ENCODE measurements around the gene PHF23.

The PHF23 gene

DNA sequence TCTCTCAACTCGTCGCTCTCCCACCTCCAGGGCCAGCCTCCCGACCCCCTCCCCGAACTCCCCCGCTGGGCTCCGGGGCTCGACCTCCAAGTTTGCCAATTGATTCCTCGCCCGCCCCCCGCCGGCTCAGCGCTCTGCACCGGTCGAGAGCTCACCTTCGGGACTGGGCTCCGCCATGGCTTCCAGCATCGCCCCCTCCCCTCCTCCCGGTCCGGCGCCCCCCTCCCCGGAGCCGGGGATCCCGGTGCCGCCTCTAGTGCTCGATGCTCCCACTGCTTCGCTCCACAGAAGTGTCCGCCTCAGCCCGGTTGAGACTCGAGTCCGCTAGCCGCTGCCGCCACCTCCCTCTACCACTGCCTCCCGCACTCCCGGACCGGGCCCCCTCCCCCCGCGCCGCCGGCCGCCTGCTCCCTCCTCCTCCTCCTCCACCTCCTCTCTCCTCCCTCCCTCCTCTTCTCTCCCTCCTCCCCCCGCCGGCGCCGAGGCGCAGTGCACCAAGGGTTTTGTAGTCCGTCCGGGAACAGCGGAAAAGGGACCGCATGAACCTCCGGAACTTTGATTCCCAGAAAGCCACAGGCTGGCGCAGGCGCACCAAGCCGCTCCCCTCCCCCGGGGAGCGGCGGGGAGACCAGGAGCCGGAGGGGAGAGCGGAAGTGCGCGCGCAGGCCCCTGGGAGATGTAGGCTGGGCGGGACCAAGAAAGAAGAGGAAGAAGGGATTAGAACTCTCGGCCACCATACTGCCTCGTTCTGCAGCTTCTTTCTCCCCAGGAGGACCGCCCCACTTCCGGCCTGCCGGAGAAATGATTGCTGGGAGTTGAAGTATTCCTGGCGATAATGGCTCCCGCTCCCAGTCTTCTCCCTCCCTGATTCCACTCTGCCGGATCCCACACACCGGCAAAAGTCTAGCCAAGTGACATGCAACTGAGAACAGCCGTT is at the start of gene PHF23:
TSS of gene PHF23 (minus strand) at position 367 of the 937 bp plus-strand sequence. CDS start at position 189, 178 bp downstream.
- H3K9me3 ChIP-seq (ENCODE audit: low read length): no peaks in the 10 kb centered on the region

DNA sequence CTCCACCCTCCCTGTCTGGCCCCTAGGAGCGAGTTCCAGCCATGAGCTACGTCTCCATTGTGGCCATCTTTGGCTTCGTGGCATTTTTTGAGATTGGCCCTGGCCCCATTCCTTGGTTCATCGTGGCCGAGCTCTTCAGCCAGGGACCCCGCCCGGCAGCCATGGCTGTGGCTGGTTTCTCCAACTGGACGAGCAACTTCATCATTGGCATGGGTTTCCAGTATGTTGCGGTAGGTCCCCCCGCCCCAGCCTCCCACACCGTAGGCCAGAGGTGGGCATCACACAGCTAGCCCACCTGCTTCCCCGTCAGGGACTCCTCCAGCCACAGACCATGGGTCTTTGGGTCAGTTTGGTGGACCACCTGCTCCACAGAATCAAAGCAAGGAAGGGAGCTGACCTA is 46.4 kb upstream of the PHF23 start:
- Histone ChIP-seq H3K4me3 (ENCODE audit: low read length) (no peak overlapping the region), H3K4me1 (ENCODE audit: insufficient read depth, low read length) (peaks cover 11% of the 10 kb centered on the region), H3K27me3 (ENCODE audit: insufficient read depth, low read length) (no peaks in the 10 kb centered on the region), H3K9me3 (ENCODE audit: low read length) (no peaks in the 10 kb centered on the region), H2AFZ (ENCODE audit: low read depth, low read length) (no peak overlapping the region), H3K36me3 (ENCODE audit: insufficient read depth, low read length) (no peaks in the 10 kb centered on the region)

More for the DNA sequence above, at the start of gene PHF23:
- Histone ChIP-seq H3K27me3 (ENCODE audit: insufficient read depth, low read length) (no peaks in the 10 kb centered on the region), H2AFZ (ENCODE audit: low read depth, low read length) (no peak within 1 kb of the TSS), H3K4me3 (ENCODE audit: low read length) (peak within 1 kb of the TSS; percentile 95), H3K4me1 (ENCODE audit: insufficient read depth, low read length) (peaks cover 46% of the 10 kb centered on the region), H3K36me3 (ENCODE audit: insufficient read depth, low read length) (peaks cover 47% of the 10 kb centered on the region)

DNA sequence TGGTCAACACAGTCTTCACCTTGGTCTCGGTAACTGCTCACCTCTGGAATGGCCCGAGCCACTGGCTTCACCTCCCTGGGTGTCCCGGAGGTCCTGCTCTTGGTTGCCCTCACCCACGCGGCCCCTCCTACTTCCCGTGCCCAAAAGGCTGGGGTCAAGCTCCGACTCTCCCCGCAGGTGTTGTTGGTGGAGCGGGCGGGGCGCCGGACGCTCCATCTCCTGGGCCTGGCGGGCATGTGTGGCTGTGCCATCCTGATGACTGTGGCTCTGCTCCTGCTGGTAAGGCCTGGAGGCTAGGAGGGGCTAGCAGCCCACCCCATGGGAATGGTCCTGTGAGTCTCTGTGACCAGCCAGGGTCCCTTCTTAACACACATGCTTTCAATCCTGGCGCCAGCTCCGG is 45.7 kb upstream of the PHF23 start:
- H3K27me3 ChIP-seq (ENCODE audit: insufficient read depth, low read length): no peaks in the 10 kb centered on the region
- peaks cover 14% of the 10 kb centered on the region for H3K4me1 ChIP-seq (ENCODE audit: insufficient read depth, low read length)
- no peak overlapping the region for H2AFZ ChIP-seq (ENCODE audit: low read depth, low read length)
- no peaks in the 10 kb centered on the region for H3K9me3 ChIP-seq (ENCODE audit: low read length)
- H3K4me3 ChIP-seq (ENCODE audit: low read length): no peak overlapping the region
- no peaks in the 10 kb centered on the region for H3K36me3 ChIP-seq (ENCODE audit: insufficient read depth, low read length)

DNA sequence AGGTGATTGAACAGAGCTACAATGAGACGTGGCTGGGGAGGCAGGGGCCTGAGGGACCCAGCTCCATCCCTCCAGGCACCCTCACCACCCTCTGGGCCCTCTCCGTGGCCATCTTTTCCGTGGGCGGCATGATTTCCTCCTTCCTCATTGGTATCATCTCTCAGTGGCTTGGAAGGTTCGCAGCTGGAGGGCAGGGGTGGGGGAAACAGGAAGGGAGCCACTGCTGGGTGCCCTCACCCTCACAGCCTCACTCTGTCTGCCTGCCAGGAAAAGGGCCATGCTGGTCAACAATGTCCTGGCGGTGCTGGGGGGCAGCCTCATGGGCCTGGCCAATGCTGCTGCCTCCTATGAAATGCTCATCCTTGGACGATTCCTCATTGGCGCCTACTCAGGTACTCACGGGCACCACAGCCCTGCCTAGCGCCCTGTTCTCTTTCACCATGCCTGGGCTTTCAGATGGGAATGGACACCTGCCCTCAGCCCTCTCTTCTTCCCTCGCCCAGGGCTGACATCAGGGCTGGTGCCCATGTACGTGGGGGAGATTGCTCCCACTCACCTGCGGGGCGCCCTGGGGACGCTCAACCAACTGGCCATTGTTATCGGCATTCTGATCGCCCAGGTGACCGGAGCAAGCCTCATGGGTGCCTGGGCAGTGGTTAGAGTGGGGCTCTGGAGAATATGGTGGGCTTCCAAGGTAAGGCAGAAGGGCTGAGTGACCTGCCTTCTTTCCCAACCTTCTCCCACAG is 44.4 kb upstream of the PHF23 start:
- H2AFZ ChIP-seq (ENCODE audit: low read depth, low read length): no peak overlapping the region
- H3K9me3 ChIP-seq (ENCODE audit: low read length): no peaks in the 10 kb centered on the region
- no peaks in the 10 kb centered on the region for H3K27me3 ChIP-seq (ENCODE audit: insufficient read depth, low read length)
- no peaks in the 10 kb centered on the region for H3K36me3 ChIP-seq (ENCODE audit: insufficient read depth, low read length)
- H3K4me3 ChIP-seq (ENCODE audit: low read length): no peak overlapping the region
- H3K4me1 ChIP-seq (ENCODE audit: insufficient read depth, low read length): peaks cover 14% of the 10 kb centered on the region

DNA sequence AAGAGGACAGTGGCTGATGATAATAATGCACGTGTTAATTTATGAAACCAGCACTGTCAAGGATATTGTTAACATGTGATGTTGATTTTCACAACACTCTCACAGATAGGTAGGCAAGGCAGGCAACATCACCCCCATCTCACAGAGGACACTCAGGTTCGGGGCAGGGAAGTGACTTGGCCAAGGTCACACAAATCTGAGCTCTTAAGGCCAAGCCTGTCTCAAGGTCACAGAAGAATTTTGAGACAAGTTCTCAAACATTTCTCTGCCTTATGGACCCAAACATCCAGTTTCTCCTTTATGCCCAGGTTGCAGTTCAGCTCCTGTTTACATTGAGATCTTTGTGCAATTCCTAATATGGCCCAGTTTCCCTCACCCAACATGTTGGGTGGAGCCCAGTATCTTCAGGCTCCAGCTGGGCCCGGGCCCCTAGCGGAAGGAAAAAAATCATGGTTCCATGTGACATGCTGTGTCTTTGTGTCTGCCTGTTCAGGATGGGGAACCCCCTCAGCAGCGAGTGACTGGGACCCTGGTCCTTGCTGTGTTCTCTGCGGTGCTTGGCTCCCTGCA is 43.6 kb upstream of the PHF23 start:
- H3K36me3 ChIP-seq (ENCODE audit: insufficient read depth, low read length): no peaks in the 10 kb centered on the region
- no peak overlapping the region for H2AFZ ChIP-seq (ENCODE audit: low read depth, low read length)
- no peaks in the 10 kb centered on the region for H3K9me3 ChIP-seq (ENCODE audit: low read length)
- peak overlapping the region; percentile 59 for H3K4me3 ChIP-seq (ENCODE audit: low read length)
- peaks cover 14% of the 10 kb centered on the region for H3K4me1 ChIP-seq (ENCODE audit: insufficient read depth, low read length)
- no peaks in the 10 kb centered on the region for H3K27me3 ChIP-seq (ENCODE audit: insufficient read depth, low read length)

DNA sequence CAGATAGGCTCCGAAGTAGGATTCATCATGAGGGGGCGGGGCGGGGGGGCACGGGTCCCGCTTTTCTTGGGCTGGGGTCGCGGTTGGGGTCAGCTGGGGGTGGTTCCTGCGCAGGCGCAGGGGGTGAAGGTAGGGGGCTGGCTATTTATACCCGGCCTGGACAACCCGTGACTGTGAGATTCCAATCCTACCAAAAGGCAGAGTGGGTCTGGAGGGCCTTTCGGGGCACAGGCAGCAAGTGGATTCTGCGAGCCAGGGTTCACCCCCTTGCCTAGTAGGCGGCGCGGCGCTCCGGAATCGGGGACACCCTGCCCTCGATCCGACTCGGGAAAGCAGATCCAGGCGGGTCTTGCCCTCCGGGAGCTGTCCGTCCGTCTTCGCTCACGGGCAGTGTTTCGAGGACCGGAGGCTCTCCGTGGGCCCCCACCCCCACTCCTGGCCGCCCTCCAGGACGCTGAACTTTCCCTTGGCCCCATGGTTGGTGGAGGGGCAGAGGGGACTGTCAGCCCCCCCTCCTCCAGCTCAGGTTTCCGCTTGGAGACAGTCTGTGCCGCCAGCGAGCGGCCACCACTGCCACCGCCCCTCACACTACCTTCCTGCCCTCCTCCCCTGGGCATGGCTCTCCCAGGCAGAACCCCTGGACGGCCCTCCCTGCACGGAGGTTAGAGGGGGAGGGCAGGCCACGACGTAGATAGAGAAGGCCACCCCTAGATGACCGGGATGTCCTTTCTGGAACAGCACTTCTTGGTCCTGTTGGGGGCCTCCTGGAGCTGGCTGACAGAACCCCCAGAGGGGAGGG is 42.9 kb upstream of the PHF23 start:
- Histone ChIP-seq H3K4me1 (ENCODE audit: insufficient read depth, low read length) (peaks cover 14% of the 10 kb centered on the region), H3K27me3 (ENCODE audit: insufficient read depth, low read length) (no peaks in the 10 kb centered on the region), H3K9me3 (ENCODE audit: low read length) (no peaks in the 10 kb centered on the region), H2AFZ (ENCODE audit: low read depth, low read length) (peak overlapping the region; percentile 31), H3K4me3 (ENCODE audit: low read length) (peak overlapping the region; percentile 59), H3K36me3 (ENCODE audit: insufficient read depth, low read length) (no peaks in the 10 kb centered on the region)

DNA sequence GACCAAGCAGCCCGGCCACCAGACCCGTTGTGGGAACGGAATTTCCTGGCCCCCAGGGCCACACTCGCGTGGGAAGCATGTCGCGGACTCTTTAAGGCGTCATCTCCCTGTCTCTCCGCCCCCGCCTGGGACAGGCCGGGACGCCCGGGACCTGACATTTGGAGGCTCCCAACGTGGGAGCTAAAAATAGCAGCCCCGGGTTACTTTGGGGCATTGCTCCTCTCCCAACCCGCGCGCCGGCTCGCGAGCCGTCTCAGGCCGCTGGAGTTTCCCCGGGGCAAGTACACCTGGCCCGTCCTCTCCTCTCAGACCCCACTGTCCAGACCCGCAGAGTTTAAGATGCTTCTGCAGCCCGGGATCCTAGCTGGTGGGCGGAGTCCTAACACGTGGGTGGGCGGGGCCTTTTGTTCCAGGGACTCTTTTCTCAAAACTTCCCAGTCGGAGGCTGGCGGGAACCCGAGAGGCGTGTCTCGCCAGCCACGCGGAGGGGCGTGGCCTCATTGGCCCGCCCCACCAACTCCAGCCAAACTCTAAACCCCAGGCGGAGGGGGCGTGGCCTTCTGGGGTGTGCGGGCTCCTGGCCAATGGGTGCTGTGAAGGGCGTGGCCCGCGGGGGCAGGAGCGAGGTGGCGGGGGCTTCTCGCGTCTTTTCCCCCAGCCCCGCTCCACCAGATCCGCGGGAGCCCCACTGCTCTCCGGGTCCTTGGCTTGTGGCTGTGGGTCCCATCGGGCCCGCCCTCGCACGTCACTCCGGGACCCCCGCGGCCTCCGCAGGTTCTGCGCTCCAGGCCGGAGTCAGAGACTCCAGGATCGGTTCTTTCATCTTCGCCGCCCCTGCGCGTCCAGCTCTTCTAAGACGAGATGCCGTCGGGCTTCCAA is 42.1 kb upstream of the PHF23 start, which contains the start of gene SLC2A4:
TSS of gene SLC2A4 (plus strand) at position 645 of the 879 bp plus-strand sequence. CDS start at position 862, 217 bp downstream.
- Histone ChIP-seq H3K4me1 (ENCODE audit: insufficient read depth, low read length) (peaks cover 14% of the 10 kb centered on the region), H3K4me3 (ENCODE audit: low read length) (peak within 1 kb of the TSS; percentile 59), H2AFZ (ENCODE audit: low read depth, low read length) (peak within 1 kb of the TSS; percentile 31), H3K27me3 (ENCODE audit: insufficient read depth, low read length) (no peaks in the 10 kb centered on the region), H3K36me3 (ENCODE audit: insufficient read depth, low read length) (no peaks in the 10 kb centered on the region), H3K9me3 (ENCODE audit: low read length) (no peaks in the 10 kb centered on the region)

DNA sequence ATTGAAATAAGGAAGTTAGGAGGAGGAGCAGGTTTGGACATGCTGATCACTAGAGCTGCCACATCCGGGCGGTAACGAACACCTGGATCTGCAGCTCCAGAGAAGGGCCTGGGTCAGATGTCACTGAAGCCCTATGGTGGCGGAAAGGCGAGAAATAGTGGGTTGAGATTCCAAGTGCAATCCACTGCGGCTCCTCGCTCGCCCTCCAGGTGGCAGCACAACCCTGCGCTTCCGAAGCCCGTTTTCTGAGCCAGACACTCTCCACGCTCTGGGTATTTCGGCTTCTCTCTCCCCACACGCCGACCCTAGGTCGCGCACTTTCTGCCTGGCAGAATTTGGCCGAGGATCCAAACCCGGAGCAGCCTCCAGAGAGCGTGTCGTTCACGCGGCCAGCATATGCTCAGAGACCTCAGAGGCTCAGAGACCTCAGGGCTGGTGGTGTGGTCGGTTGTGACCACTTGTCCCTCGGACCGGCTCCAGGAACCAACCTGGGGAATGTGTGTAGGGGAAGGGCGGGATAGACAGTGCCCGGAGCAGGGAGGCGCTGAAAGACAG is 41.3 kb upstream of the PHF23 start:
- Histone ChIP-seq H3K4me1 (ENCODE audit: insufficient read depth, low read length) (peaks cover 14% of the 10 kb centered on the region), H3K9me3 (ENCODE audit: low read length) (no peaks in the 10 kb centered on the region), H2AFZ (ENCODE audit: low read depth, low read length) (peak overlapping the region; percentile 31), H3K4me3 (ENCODE audit: low read length) (peak overlapping the region; percentile 10), H3K27me3 (ENCODE audit: insufficient read depth, low read length) (no peaks in the 10 kb centered on the region), H3K36me3 (ENCODE audit: insufficient read depth, low read length) (no peaks in the 10 kb centered on the region)

DNA sequence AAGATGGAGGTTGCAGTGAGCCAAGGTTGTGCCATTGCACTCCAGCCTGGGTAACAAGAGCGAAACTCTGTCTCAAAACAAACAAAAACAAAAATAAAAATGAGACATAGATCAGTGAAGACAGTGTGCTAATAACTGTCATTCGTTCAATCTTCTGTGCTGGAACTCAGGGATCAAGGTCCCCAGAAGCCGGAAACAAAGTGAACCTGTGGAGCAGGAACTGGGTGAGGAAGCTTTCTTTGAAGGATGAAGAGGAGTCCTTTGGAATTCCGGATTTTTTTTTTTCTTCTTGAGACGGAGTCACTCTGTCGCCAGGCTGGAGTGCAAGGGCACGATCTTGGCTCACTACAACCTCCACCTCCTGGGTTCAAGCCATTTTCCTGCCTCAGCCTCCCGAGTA is 40.2 kb upstream of the PHF23 start:
- Histone ChIP-seq H3K36me3 (ENCODE audit: insufficient read depth, low read length) (no peaks in the 10 kb centered on the region), H2AFZ (ENCODE audit: low read depth, low read length) (no peak overlapping the region), H3K4me1 (ENCODE audit: insufficient read depth, low read length) (peaks cover 14% of the 10 kb centered on the region), H3K27me3 (ENCODE audit: insufficient read depth, low read length) (no peaks in the 10 kb centered on the region), H3K4me3 (ENCODE audit: low read length) (no peak overlapping the region), H3K9me3 (ENCODE audit: low read length) (no peaks in the 10 kb centered on the region)

DNA sequence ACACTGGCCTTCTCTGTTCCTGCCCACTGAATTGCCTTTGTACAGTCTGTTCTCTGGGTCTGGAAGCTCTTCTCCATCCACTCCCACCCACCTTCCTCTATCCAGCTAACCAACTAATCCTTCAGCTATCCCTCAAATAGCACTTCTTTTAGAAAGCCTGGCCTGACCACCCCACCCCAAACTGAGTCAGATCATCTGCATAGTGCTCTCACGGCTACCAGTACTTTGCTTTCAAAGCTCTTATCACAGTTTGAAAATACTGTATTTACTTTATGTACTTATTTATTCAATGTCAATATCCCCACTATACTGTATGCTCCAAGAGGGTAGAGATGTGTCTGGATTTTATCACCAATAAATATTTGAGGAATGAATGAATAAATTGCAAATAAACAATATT is 27.5 kb upstream of the PHF23 start:
- Histone ChIP-seq H3K27me3 (ENCODE audit: insufficient read depth, low read length) (peaks cover 29% of the 10 kb centered on the region), H2AFZ (ENCODE audit: low read depth, low read length) (no peak overlapping the region), H3K4me3 (ENCODE audit: low read length) (no peak overlapping the region), H3K4me1 (ENCODE audit: insufficient read depth, low read length) (peaks cover 3% of the 10 kb centered on the region), H3K9me3 (ENCODE audit: low read length) (peaks cover under 1% of the 10 kb centered on the region), H3K36me3 (ENCODE audit: insufficient read depth, low read length) (no peaks in the 10 kb centered on the region)

DNA sequence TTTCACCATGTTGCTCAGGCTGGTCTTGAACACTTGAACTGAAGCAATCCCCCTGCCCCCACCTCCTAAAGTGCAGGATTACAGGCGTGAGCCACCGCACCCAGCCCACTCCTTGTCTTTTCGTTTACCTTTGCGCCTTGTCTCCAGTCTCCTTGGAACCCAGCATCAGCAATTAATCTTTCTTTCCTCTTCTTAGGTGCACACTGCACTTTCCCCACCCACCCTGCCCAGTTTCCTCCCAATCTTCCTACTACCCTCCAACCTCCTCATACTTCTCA is 24.5 kb upstream of the PHF23 start:
- Histone ChIP-seq H3K4me1 (ENCODE audit: insufficient read depth, low read length) (peaks cover 3% of the 10 kb centered on the region), H3K9me3 (ENCODE audit: low read length) (peaks cover 6% of the 10 kb centered on the region), H3K27me3 (ENCODE audit: insufficient read depth, low read length) (peaks cover 45% of the 10 kb centered on the region), H2AFZ (ENCODE audit: low read depth, low read length) (no peak overlapping the region), H3K4me3 (ENCODE audit: low read length) (no peak overlapping the region), H3K36me3 (ENCODE audit: insufficient read depth, low read length) (peaks cover 12% of the 10 kb centered on the region)
